HG03139 (cell line): Measurements from ENCODE around the gene CCL22.
"Not testable (repeated sequence)": the region's sequence is repeated elsewhere in the genome, so short reads cannot be mapped to it uniquely, and the experiment has no call there.

Experiments
- ATAC-seq: cut with Tn5 transposase; IDR thresholded peaks from one replicate; pipeline ENCODE4 v1.9.1; 2021; ENCODE audit not compliant: unreplicated experiment

CCL22 gene, protein sequence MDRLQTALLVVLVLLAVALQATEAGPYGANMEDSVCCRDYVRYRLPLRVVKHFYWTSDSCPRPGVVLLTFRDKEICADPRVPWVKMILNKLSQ

DNA sequence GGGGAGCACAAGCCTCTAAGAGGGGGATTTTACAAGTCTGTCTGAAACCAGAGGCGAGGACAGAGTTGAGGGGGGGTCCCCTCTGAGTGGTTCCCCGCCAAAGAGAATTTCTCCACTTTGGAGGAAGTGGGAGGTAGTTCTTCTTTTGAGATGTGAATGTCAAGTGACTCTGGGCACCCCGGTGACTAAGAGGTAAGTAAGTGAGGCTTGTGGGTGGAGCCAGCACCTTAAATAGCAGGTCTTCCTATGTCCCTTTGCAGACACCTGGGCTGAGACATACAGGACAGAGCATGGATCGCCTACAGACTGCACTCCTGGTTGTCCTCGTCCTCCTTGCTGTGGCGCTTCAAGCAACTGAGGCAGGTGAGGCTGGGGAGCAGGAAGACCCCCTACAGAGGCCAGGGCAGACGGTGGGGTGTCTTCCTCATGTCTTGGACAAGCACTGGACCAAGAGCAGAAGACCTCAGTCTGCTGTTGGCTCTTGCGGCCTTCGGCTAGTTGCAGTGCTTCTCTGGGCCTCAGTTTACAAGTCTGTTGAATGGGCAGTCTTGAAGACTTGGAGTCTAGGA is at the start of gene CCL22:
CCL22 (plus strand) TSS at position 257 of the 569 bp plus-strand sequence; CDS start at position 291, 34 bp downstream.
- no peak for ATAC-seq

DNA sequence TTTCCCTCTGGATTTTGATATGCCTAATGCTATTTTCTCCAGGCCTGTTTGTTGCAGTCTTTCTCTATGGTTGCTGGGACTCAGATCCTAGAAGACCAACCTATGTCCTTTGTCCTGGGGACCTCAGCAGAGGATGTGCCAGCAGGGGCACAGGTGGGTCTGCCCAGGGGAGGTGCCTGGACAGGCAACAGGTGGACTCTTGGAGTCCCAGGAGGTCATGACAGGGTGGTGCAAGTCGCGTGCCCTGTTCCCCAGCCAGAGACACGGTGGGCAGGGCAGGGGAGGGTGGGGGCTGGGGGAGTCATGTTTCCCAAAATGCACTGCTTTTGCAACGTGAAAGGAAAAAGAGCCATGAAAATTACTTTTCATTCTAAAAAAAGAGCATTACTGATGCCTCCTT is 47.8 kb upstream of the CCL22 start:
- no peak for ATAC-seq

GRCh38 chr16:57313509-57313908 is 45.1 kb upstream of the CCL22 start:
- no peak for ATAC-seq

DNA sequence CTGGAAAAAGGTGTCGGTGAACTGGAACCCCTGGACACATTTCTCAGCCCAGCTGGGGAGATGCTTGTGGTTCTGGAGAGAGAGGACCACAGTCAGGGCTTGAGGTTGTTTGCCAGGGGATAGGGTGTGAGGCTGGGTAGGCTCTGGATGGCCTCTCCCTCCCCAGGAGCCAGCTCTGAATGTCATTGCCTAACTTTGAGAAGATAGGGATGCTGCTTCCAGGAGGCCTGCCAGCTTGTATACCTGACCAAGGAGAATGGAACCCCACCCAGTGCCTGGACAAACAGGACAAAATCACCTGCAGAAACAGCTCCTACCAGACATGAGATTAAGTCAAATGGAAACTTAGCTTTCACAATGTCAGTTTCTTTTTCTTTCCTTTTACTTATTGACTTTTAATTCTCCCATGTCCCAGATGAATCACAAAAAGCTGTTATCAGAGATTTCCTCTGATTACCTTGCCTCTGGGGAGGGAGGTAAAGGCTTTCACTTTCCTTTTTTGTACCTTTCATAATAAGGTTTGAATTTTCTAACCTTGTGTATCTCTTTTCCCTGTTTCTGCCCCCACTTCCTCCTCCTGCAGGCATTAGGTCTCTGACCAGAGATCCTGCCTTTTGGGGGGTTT is 44.3 kb upstream of the CCL22 start:
- no peak for ATAC-seq

- no peak for ATAC-seq
Measured at GRCh38 chr16:57315416-57315815, 43.2 kb upstream of the CCL22 start.

GRCh38 chr16:57316390-57317017 is 42.1 kb upstream of the CCL22 start:
- ATAC-seq = no peak

GRCh38 chr16:57318240-57318970 is 40.2 kb upstream of the CCL22 start:
- ATAC-seq = no peak

DNA sequence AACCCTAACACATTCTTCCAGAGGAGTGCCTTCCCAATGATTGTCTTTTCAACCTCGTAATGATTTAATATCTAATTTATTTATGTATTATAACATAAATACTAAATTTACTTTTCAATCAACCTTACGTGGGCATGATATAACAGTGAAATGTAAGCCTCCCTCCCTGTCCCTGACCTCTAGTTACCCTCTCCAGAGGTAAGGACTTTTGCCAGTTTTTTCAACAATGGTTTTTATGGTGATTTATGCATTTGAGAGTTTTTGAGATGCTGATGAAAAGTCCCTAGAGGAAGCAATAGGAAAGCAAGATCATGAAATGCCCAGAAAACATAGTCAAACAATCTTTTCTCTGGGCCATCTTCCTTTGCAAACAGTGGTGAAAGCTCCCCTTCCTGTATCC is 38.9 kb upstream of the CCL22 start:
- no peak for ATAC-seq

- ATAC-seq = no peak
Measured at GRCh38 chr16:57324749-57325148, 33.8 kb upstream of the CCL22 start.

DNA sequence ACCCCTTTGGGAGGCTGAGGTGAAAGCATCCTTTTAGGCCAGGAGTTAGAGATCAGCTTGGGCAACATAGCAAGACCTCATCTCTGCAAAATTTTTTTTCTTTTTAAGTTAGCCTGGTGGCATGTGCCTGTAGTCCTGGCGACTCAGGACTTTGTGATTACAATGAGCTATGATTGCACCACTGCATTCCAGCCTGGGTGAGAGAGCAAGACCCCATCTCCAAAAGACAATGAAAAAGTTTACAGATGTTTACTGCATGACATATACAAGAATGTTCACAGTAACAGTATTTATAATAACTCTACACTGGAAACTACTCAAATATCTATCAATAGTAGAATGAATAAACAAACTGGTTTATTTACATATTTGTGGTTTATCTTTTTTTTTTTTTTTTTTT is 33.1 kb upstream of the CCL22 start:
- no peak for ATAC-seq

DNA sequence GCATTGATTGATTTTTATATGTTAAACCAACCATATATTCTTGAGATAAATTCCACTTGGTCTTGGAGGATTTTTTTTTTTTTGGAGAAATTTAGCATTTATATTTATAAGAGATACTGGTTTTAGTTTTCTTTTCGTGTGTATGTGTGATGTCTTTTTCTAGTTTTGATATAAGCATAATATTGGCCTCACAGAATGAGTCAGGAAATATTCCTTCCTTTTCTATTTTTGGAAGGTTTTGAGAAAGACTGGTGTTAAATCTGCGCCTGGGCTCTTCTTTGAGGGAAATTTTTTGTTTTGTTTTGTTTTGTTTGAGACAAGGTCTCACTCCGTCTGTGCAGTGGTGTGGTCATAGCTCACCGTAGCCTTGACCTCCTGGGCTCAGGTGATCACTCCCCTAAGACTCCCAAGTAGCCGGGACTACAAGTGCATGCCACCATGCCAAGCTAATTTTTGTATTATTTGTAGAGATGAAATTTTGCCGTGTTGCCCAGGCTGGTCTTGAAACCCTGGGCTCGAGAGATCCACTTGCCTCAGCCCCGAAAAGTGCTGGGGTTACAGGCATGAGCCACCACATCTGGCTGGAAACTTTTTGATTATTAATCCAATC is 28.8 kb upstream of the CCL22 start:
- ATAC-seq = no peak

DNA sequence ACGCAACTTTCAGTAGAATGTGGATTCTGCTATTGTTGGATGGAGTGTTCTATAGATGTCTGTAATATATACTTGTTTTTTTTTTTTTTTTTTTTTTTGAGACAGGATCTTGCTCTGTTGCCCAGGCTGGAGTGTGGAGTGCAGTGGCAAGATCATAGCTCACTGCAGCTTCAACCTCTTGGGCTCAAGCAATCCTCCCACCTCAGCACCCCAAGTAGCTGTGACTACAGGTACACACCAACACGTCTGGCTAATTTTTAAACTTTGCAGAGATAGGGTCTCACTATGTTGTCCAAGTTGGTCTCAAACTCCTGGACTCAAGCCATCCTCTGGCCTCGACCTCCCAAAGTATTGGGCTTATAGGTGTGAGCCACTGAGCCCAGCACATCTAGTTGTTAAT is 27.2 kb upstream of the CCL22 start:
- no peak for ATAC-seq

DNA sequence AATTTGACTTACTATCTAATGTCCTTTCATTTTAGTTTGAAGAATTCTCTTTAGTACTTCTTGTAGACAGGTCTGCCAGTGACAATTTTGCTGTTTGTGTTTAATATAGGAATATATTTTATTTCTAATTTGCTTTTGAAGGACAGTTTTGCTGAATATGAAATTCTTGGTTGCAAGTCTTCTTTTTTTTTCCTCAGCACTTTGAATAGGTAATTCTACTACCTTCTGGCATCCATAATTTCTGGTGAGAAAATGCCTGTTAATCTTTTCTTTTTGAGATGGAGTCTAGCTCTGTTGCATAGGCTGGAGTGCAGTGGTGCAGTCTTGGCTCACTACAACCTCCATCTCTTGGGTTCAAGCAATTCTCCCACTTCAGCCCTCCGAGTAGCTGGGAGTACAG is 25.2 kb upstream of the CCL22 start:
- ATAC-seq = no peak

DNA sequence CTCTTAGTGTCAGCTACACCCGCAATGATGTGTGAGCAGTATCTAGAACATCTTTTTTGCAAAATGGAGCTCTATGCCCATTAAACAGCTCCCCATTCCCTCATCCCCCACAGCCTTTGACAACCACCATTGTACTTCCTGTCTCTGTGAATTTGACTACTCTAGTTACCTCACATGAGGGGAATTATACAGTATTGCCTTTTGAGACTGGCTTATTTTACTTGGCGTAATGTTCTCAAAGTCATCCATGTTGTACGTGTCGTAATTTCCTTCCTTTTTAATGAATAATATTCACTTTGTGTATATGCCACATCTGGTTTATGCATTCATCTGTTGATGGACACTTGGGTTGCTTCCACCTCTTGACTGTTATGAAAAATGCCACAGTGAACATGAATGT is 23.2 kb upstream of the CCL22 start:
- ATAC-seq = no peak

- ATAC-seq = no peak
Measured at GRCh38 chr16:57341062-57341440, 17.5 kb upstream of the CCL22 start.

- no peak for ATAC-seq
Measured at GRCh38 chr16:57341441-57342303, 16.9 kb upstream of the CCL22 start.

DNA sequence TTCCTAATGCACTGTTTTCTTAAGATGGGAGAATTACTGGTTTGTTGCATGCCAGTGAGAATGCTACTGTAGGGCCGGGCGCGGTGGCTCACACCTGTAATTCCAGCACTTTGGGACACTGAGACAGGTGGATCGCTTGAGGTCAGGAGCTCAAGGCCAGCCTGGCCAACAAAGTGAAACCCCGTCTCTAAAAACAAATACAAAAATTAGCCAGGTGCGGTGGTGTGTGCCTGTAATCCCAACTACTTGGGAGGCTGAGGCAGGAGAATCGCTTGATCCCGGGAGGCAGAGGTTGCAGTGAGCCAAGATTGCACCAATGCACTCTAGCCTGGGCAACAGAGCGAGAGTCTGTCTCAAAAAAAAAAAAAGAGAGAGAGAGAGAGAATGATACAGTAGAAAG is 16.0 kb upstream of the CCL22 start:
- not testable (repeated sequence) for ATAC-seq

DNA sequence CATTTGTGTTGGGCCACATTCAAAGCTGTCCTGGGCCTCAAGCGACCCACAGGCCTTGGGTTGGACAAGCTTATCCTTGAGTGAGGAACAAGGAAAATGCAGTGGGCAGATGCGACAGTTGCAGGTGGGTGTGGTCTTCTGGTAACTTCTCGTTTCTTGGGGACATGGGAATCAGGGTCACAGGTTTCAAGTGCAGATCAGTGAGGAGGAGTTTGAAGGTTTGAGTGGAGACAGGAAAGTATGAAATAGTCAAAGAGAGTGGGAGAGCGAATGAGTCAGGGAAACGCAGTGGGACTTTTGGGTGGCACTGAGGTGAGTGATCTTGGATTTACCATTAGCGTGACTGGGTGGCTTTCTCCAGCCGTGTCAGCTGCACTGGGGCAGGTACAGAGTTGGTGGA is 15.4 kb upstream of the CCL22 start:
- no peak for ATAC-seq

- not testable (repeated sequence) for ATAC-seq
Measured at GRCh38 chr16:57344094-57344493, 14.5 kb upstream of the CCL22 start.

DNA sequence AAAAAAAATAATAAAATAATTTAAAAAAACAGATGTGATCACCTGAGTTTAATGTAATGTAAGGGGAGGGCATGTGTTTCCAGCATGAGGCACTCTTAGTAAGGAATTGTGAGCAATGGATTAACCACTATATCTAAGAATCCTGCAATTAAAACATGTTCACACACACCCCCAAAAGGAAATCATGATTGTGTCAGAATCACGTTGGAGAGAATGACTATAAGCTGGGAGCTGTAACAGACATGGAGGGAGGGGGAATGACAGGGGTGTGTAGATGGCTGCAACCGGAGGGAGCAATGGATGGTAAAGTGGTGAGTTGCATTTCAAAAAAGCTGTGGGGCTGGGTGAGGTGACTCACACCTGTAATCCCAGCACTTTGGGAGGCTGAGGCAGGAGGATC is 13.6 kb upstream of the CCL22 start:
- ATAC-seq = no peak
